Renal cortex interstitium (tissue), 11 donors: ENCODE data around the gene INSIG1. TPM values are rescaled to one million over a fixed set of nuclear protein-coding genes. Genes with fewer than 3 reads are reported as not detected.

ENCODE experiments used
- DNase-seq, 11 donors: peaks; one replicate each; pipeline ENCODE4 v3.0.0-alpha.2; 2013; ENCODE audit warnings: low read depth in 9 of 11, low spot score in 4 of 11; ENCODE audit errors: extremely low read depth in 1 of 11
- polyA plus RNA-seq, 3 donors: library from polyadenylated mRNA; unstranded; fragments of 120-200 nt; gene quantifications; one replicate each; pipeline ENCODE4 v1.2.1, GENCODE V29; 2013; ENCODE audit not compliant: insufficient read length in 3 of 3

The INSIG1 gene
- polyA plus RNA-seq, 3 donors = 25.9 to 37.1 (median 36.4) TPM

- DNase-seq = no peak
These were observed 18.8 kb upstream of the INSIG1 start for GRCh38 chr7:155278921-155279320.

DNA sequence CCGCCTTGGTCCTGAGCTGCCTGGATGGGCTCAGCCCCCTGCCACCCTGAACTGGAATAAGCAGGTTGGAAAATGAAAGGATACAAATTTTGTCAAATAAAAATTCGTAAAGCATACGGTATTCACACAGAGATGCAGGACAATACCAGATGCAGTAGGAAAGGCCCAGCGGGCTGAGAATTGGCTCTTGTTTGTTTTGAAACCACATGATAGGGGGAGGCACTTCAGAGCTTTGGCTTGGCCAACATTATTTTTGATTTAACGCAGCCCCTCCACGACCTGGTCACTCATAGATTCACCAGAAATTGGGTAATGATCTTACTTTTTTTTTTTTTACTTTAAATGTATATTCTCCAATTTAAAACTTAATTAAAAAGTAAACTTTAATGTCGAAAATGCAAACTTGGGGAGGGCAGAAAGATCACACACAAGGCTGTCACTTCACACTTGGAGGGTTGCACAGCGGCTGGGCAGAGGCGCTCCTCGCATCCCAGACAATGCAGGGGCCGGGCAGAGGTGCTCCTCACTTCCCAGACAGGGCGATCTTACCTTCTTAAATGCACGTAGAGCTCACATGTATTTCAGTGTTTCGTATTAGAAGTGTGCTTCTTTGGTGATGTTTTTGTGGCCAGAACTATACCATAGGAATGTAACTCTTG lies 17.8 kb upstream of the INSIG1 start:
- no peak for DNase-seq

- no peak for DNase-seq
These were observed 17.0 kb upstream of the INSIG1 start for GRCh38 chr7:155280446-155281397.

- DNase-seq = no peak
These were observed 16.2 kb upstream of the INSIG1 start for GRCh38 chr7:155281398-155281969.

- DNase-seq = no peak
These were observed 15.0 kb upstream of the INSIG1 start for GRCh38 chr7:155282671-155283070.

DNA sequence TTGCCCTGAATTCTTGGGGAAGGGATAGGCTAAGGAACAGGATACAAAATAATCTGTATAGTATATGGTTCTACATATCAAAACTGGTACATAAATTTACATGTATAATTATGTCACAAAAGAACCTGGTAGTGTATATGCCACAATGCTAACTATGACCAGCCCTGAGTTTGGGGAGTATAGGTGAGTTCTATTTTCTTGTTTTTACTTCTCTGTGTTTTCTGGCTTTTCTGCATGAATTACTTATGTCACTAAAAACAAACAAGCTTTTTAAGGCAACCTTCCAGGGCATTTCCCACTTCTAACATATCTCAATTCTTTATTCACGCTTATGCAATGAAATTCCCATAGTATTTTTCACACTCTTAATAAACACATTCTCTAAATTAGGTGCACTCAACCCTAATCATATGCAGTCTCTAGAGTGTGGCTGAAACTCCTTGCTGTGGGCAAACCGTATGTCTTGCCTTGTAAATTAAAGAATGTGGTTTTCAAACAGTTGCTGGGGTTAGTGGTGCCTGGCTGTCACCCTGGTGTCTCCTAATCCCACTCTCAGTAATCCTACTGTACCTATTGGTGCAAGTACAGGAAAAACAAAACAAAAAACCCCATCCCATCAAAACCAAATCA lies 14.0 kb upstream of the INSIG1 start:
- DNase-seq = no peak

- no peak for DNase-seq
These were observed 13.0 kb upstream of the INSIG1 start for GRCh38 chr7:155284496-155285274.

GRCh38 chr7:155285423-155285822 lies 12.3 kb upstream of the INSIG1 start:
- DNase-seq = no peak

DNA sequence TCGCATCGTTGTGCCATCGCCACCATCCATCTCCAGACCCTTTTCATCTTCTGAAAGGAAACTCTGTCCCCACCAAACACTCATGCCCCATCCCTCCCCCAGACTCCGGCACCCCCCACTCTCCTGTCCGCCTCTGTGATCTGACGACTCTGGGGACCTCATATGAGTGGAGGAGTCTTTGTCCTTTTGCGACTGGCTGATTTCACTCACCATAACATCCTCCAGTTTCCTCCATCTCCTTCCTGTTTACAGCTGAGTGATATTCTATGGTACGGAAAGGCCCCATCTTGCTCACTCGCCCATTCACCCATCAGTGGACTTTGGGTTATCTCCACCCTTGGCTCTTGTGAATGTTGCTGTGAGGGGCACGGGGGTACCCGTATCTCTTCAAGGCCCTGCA lies 11.8 kb upstream of the INSIG1 start:
- DNase-seq = no peak

DNA sequence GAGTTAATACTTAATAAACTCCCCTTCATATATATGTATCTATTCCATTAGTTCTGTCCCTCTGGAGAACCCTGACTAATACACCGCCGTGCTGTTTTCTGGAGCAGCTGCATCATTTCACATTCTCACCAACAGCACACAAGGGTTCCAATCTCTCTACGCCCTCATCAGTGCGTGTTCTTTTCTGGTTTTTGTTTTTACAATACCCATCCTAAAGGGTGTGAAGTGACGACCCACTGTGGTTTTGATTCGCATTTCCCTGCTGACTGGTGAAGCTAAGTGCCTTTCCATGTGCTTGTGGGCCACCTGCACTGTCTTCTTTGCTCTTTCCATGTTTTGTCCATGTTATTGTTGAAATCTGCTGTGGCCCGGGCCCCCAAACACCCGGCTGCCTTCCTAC lies 11.0 kb upstream of the INSIG1 start:
- DNase-seq = no peak

DNA sequence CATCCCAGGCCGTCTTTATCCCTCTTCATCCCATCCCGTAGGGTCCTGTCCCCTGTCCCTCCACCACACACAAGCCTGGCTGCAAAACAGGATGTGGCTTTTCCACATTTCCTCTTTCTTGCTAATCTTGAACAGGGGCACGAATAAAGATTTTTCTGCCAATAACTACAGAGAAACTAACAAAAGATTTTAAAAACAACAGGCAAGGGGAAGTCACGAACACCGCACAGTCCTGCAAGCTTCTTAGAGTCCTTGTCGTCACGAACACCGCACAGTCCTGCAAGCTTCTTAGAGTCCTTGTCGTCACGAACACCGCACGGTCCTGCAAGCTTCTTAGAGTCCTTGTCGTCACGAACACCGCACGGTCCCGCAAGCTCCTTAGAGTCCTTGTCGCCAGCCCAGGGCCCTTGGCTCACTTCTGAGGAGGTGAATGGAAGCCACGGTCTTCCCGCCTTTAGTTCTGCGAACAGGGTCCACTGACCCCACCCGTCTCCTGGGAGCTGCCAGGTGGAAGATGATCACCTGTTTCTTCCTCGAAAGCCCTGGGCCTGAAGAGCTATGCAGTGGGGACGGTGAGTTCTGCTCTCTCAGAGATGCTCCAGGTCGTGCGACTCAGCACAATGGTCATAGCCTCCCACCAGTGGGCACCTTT lies 10.3 kb upstream of the INSIG1 start:
- DNase-seq = no peak

GRCh38 chr7:155288055-155288454 lies 9.6 kb upstream of the INSIG1 start:
- no peak for DNase-seq

DNA sequence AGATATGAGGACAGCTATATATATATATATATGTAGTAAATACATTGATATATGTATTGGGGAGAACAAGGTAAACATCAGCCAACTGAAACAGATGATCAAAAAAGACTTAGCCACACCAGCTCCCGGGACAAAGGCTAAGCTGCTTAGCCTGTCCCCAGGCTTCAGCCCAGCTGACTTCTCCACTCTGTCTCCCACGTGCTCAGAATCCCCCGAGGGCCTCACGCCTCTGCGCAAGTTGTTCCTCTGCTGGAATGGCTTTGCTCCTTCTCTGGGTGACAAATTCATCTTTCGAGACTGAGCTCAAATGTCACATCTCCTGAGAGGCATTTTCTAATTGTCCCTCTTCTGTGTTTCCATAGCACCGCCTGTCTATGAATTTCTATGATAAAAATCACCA lies 8.6 kb upstream of the INSIG1 start:
- no peak for DNase-seq

DNA sequence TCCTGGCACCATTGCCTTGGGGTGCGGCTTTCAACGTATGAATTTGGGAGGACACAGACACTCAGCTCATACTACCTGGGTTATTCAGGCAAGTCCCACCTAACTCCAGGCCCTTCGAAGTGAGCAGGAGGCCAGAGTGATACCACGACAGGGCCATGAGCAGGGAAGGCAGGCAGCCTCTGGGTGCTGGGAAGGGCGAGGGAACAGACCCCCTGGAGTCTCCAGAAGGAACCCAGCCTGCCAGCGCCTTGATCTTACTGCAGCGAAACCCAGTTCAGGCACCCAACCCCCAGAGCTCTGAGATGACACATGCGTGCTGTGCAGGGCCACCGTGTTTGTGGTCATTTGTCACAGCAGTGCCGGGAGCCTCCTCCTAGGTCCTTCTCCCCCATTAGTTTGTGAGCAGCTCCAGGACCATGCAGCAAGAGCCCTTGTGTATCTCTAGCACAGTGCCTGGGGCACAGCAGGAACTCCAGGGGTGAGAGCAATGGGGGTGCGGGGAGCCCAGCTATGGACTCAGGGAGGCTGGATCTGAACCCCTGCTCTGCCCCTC lies 7.7 kb upstream of the INSIG1 start:
- no peak for DNase-seq

DNA sequence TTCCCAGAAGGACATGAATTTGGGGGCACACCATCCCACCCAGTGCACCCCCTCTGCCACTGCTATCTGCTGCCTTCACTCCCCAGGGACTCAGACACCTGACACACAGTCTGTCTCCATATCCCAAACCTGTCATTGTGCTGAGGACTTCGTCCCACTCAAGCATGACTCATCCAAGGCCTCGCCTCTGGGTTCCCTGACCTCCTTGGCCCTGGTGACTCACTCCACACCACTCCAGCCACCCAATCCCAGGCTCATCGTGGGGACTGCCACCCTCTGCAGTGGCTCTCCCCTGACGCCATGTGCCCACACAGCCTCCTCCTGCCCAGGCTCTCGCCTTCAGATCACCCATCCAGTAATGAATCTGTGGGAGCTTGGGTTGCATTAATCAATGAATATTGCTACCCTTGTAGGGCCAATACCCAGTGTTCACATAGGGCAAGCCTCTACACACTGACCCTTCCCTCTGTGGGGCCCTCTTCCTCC lies 6.6 kb upstream of the INSIG1 start:
- DNase-seq = no peak

GRCh38 chr7:155291729-155292128 lies 5.9 kb upstream of the INSIG1 start:
- no peak for DNase-seq

GRCh38 chr7:155292680-155293226 lies 4.9 kb upstream of the INSIG1 start:
- DNase-seq = no peak
